HG02852 (cell line): ENCODE measurements around the gene SLC16A14.
A peak's percentile ranks its signal among the peaks of the same experiment; 100 is the strongest.

Experiments used
- ATAC-seq: cut with Tn5 transposase; IDR thresholded peaks from one replicate; pipeline ENCODE4 v1.9.1; 2021; ENCODE audit warnings: mild to moderate bottlenecking, moderate library complexity; ENCODE audit not compliant: unreplicated experiment

The SLC16A14 gene

DNA sequence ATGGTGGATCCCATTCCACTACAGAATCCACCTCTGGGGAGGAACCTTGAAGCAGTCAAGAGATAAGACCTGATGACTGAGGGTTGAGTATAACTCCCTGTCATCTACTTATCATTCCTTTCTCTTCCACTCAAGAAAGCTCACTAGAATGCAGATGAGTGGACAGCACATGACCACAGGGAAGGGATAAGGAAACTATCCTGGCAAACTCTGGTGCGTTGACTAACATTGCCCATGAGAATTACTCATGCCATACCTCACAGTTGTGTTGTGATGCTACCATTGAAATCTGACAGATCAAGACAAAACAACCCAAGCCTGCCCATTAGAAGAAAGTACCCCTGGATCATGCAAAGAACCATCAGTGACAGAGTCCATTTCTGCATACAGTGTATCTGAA lies 26.5 kb downstream of the SLC16A14 start:
- ATAC-seq = no peak

DNA sequence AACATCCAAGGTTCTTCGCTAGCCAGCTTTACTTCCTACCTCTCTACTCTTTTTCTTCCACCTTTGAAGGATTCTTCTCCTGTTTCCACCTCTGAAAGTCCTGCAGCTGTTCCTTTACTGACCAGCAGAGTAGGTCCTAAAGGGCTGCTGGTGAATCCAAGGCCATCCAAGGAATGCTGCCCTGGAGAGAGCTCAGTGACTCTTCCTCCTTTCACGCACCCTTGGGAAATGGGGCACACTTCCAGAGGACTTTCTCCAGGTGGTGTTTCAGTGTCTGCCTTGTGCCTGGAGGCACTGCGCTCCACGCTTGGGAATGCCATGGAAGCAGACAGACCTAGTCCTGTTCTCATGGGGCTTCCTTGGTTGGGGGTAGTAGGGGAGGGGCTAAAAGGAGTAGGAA lies 45.4 kb downstream of the SLC16A14 start:
- ATAC-seq = no peak

DNA sequence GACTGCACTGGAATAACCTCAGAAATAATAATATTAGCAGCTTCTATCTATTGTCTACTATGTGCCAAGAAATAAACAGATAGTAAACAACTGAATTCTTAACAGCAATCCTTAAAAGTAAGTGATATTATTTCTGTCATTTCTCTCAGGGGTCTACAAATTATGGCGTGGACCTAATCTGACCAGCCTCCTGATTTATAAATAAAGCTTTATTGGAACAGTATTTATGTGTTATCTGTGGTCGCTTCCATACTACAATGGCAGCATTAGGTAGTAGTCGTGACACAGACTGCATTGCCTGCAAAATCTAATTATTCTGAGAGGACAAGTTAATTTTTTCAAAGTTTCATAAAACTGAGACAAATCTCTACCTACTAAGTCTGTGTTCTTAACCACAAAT lies 49.0 kb downstream of the SLC16A14 start:
- ATAC-seq = no peak

DNA sequence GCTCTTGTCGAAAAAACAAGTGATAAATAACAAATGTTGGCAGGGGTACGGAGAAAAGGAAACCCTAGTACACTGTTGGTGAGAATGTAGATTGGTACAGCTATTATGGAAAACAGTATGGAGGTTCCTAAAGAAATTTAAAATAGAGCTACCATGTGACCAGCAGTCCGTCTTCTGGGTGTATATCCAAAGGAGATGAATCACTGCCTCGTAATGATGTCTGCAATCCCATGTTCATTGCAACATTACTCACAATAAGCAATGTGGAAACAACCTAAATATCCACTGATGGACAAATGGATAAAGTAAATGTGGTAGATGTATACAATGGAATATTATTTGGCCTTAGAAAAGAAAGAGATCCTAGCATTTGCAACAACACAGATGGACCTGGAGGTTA lies 50.6 kb downstream of the SLC16A14 start:
- ATAC-seq = no peak

DNA sequence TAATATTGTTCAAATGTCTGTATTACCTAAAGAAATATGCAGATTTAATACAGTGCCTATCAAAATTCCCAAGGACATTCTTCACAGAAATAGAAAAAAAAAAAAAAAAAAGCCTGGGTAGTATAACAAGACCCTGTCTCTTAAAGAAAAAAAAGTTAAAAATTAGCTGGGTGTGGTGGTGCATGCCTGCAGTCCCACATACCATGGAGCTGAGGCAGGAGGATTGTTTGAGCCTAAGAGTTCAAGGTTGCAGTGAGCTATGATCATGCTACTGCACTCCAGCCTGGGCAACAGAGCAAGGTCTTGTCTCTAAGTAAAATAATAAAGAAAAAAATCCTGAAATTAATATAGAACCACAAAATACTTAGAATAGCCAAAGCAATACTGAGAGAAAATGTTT lies 51.9 kb downstream of the SLC16A14 start:
- no peak for ATAC-seq

DNA sequence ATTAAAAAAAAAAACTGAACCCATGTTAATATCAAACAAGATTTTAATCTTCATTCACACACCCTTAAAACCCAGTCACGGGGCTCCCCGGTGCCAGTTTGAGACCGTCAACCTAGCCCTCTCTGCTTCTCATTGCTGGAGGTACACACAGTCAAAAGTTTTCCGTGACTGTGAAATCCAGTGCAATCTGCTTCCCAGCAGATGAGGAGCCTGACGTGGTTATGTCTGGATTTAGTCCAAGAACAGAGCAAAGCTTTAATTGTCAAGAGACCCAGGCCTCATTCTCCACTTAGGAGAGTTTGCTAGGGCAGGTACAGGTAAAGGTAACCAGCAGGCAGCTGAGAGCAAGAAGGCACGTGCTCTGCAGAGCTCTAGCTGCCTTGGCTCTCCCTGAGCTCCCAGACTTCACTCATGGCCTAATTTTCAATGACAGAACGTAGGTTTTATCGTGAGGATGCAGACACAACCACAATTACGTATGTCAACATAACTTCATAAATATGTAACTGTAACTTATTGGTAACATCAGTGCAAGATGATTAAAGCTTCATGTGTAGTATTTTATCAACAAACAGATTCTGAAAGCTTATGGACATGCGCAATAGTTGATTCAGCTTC lies 56.3 kb downstream of the SLC16A14 start:
- no peak for ATAC-seq

DNA sequence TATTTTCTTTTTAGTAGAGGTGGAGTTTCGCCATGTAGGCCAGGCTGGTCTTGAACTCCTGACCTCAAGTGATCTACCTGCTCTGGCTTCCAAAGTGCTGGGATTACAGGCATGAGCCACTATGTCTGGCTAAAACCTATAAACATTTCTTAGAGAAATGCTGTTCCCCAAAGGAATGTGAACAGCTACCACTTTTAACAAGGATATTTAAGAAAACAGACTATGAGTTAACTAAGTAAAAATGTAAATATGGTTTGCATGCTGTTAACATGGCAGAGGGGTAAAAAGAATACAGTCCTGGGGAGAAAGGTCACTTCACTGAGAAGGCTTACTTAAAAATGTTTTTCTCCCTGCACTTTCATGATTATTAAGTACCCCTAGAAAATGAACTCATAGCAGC lies 57.1 kb downstream of the SLC16A14 start:
- ATAC-seq = no peak

DNA sequence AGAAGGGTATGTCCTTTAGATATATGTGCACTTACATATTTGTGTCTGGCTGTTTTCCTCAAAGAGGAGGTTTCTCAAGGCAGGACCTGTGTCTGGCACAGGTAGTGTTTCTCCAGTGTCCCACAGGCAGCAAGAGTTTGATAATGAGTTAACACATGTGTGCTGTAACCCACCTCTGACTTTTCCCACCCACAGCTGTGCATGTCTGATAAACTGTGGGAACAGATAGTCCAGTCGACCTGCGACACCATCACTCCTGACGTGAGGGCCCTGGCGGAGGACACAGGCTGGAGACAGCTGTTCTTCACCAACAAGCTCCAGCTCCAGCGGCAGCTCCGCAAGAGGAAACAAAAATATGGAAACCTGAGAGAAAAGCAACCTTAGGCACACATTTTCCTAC lies 58.2 kb downstream of the SLC16A14 start:
- ATAC-seq = no peak

DNA sequence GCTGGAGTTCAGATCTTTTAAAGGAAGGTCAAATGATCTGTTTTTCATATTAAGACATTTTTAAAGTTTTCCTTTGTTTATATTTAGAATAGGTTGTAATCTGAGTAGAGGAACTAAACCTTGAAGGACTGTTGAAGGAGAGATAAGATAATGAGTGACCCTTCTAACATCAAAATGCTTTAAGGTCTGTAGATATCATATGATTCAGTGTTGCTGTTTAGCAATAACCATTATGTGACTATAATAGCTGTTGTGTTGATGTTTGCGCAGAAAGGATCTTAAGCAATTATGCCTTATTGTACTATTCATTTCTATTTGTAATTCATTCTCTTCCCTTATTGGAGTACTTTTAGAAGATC lies 60.0 kb downstream of the SLC16A14 start:
- ATAC-seq = no peak

DNA sequence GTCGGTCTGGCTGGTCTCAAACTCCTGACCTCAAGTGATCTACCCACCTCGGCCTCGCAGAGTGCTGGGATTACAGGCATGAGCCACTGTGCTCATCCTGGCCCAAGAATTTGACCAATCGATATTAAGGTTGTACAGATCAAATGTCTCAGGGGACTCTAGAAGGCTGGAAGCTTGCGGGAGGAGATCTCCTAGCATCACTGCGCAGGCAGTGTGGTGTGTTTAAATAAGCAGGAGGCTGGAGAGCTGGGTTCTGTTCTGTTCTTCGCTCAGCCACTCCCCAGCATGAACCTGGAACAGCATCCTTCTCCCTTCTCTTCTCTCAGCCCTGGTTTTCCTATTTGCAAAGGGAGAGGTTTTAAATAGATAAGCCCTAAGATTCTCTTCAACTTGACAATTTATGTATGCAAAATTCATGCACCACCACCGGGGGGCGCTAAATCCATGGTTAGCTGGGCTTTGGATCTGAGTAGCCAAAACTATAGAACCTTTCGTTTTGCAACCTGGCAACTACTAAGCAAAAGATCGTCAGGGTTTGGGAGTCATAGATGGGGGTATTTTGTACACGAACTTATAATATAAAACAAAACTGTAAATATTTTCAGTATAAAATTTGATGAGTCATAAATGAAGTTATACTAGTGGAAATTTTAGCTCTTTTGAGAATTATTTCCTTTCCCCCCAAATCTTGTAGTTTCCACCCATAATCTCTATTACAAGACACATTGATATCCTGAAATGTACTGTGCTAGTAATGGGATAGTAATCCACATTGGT lies 60.6 kb downstream of the SLC16A14 start:
- peak; percentile 55 for ATAC-seq

DNA sequence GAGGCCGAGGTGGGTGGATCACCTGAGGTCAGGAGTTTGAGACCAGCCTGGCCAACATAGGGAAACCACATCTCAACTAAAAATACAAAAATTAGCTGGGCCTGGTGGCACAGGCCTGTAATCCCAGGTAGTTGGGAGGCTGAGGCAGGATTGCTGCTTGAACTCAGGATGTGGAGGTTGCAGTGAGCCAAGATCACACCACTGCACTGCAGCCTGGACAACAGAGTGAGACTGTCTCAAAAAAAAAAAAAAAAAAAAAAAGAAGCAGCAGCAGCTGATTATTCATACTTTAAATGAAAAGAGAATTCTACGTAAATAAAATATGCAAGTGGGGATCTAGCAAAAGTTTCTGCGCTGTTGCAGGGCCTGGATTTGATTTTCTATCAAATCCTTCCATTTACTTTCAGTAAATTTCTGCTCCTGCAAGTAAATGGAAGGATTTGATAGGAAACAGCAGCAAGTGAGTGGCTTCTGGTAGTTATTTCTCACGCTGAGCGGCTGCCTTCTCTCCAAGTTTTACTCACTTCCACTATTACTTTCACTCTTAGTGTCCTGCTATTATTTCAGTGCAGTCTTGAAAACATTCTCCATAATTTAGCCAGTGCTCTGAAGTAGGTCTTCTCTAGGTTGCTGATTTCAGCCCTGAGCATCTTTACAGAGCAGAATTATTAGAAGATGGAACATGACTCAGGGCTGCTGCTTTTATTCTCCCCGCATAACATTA lies 68.4 kb downstream of the SLC16A14 start:
- peak; percentile 96 for ATAC-seq

DNA sequence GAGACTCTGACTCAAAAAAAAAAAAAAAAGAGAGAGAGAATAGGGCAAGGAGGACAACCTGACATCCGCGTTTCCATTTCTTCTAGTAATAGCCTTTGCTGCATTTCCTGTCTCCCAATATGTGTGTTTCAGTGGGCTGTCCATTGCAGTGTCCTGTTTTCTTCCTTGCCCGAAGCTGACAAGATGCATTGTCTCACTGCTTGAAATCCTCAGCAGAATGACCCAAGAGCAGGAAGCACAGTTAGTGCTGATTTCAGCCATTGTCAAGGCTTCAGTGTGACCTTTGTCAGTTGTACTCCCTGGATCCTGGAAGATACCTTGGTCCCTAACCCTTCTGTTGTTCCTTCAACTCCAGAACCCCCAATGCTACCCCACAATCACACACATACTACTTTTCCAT lies 71.2 kb downstream of the SLC16A14 start:
- no peak for ATAC-seq

DNA sequence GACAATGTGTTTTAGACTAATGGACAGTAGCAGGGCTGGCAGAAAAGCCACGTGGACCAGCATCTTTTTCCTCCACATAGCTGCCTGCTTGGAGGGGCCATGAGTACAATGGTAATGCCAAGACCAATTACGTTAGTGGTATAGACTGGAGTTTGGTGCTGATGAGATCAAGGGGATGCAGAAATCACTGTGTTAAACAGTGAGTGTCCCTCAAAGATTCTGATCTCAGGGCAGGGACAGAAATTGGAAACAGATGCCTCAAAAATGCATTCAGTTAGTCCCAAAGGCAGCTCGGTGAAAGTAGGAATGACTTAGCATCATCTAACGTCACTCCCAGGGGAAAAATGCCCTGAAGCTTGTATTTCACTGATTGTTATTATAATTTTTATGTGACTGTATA lies 72.4 kb downstream of the SLC16A14 start:
- ATAC-seq = no peak

DNA sequence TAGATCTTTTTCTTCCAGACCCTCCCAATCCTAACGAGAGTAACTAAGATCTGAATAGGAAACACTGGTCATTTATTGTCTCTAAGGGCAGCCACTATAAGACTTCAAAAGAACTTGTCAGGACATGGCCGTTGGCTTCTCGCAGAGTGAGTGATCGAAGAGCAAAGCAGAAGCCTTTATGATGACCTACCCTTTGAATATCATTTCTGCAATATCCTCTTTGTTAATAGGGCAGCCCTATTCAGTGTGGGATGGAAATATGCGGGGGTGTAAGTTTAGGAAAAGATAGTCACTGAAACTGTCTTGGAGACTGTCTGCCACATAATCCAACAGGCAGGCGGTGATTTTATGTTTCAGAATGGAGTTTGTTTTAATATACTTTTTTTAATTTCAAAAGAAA lies 75.5 kb downstream of the SLC16A14 start:
- no peak for ATAC-seq
